Measurements from ENCODE around the gene GNG5.

Gene GNG5

DNA sequence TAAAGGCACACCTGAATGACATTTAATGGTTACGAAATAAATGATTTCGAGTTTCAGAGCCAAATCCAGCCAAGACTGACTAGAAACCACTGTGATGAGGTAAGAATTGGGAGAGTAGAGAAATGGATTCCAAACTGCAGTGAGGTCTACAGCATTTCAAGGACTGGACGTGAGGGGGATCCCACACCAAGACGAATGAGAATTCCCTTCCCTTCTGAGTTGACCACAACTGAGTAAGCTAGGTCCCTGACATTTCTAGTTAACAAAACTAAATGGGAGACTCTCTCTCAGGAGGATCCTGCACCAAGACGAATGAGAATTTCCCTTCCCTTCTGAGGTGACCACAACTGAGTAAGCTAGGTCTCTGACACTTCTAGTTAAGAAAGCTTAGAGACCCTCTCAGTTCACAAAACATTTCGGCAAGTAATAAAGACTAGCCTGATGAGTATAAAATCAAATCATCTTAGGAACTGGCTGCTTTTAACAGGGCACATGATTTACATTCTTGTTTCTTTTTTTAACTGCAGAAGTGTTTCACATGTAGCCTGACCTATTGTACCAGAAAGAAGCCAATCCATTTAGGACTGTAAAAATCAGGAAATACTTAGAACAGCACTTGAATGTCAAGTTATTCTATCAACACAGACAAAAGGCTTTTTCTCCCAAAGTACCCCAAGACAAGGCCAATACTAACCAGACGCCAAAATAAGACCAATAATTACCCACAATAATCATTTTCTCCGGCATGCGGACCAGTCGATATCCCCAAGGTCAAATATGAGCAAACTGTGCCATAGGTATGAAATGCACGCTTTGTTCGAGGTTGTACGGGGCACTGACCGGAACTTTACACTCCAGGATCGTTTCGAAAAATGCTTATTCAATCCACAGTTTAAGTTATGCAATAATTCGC is 1.5 kb downstream of the GNG5 start:
- H3K27me3 ChIP-seq (ENCODE audit: control insufficient read depth in 3 of 3, insufficient read depth in 3 of 3, low read depth in 1 of 3, low read length in 3 of 3): no peaks in the 10 kb centered on the region
- H3K9me3 ChIP-seq (replicated peaks in 1 of 2; ENCODE audit: control insufficient read depth in 2 of 2, insufficient read depth in 1 of 2, low read depth in 1 of 2, low read length in 2 of 2): peaks cover 0 to 10% of the 10 kb centered on the region in 2 donors
- DNase-seq (ENCODE audit: low spot score): no peak
- peak overlapping the region; percentile 98 for H2AFZ ChIP-seq (ENCODE audit: low read length)
- H2BK5ac ChIP-seq (ENCODE audit: low read length): no peak overlapping the region
- H3K4me3 ChIP-seq (ENCODE audit: low read length in 2 of 2): peak overlapping the region; percentile 90 to 92
- no peak overlapping the region for H2BK12ac ChIP-seq (ENCODE audit: low read length)
- H3K4me2 ChIP-seq (ENCODE audit: insufficient read depth, low read length, poor library complexity, severe bottlenecking): peak overlapping the region; percentile 75
- no peak overlapping the region for H4K8ac ChIP-seq (ENCODE audit: low read depth, low read length)
- H4K91ac ChIP-seq (ENCODE audit: low read depth, low read length, poor library complexity): no peak overlapping the region
- H3K14ac ChIP-seq (ENCODE audit: low read length): no peak overlapping the region
- no CpG with 5 or more reads among the region's 17 CpGs for WGBS, 2 donors (ENCODE audit: extremely low coverage in 2 of 2, insufficient read length in 2 of 2, insufficient replicate concordance in 1 of 2)
- no peak overlapping the region for H3K23ac ChIP-seq (ENCODE audit: low read depth, low read length, poor library complexity)
- no peak overlapping the region for H3K27ac ChIP-seq (replicated peaks; ENCODE audit: low read length)
- no peak overlapping the region for H3K18ac ChIP-seq (ENCODE audit: low read length)
- H3K79me1 ChIP-seq (ENCODE audit: low read depth, low read length): no peaks in the 10 kb centered on the region
- no peak overlapping the region for H2AK5ac ChIP-seq (ENCODE audit: low read depth, low read length)
- no peak overlapping the region for H2BK120ac ChIP-seq (ENCODE audit: low read depth, low read length)
- H2BK15ac ChIP-seq (ENCODE audit: low read length): no peak overlapping the region
- peaks cover 2 to 31% of the 10 kb centered on the region in 2 donors for H3K36me3 ChIP-seq (replicated peaks in 1 of 2; ENCODE audit: control insufficient read depth in 2 of 2, insufficient read depth in 2 of 2, low read length in 2 of 2)
- H3K9ac ChIP-seq (ENCODE audit: low read depth, low read length, poor library complexity): no peak overlapping the region
- peaks cover 0 to 9% of the 10 kb centered on the region in 2 donors for H3K4me1 ChIP-seq (ENCODE audit: control insufficient read depth in 2 of 2, insufficient read depth in 1 of 2, low read depth in 1 of 2, low read length in 2 of 2)
- H3K4ac ChIP-seq (ENCODE audit: low read length): no peak overlapping the region

DNA sequence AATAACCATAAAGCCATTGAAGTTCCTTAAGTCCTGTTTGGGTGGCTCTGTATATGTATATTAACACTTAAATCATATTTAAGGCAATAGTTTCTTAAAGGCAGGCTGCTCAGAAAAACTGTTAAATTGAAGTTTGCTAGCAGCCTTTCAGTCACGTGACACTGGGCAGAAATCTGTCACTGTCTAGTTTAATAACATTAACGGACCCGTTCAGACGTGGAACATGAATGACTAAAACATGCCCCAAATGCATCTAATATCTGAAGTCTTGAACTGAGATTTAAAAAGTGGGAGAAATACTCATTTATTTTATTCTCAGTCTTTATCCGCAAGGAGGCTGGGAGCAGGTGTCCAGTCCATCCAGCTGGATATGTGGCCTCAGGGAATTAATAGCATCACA is 3.5 kb downstream of the GNG5 start:
- Histone ChIP-seq H2BK120ac (ENCODE audit: low read depth, low read length) (no peak overlapping the region), H4K8ac (ENCODE audit: low read depth, low read length) (no peak overlapping the region), H3K4me3 (ENCODE audit: low read length in 2 of 2) (no peak overlapping the region), H2BK12ac (ENCODE audit: low read length) (no peak overlapping the region), H3K79me1 (ENCODE audit: low read depth, low read length) (no peaks in the 10 kb centered on the region), H2BK15ac (ENCODE audit: low read length) (no peak overlapping the region), H3K18ac (ENCODE audit: low read length) (no peak overlapping the region), H2AFZ (ENCODE audit: low read length) (no peak overlapping the region), H3K27me3 (ENCODE audit: control insufficient read depth in 3 of 3, insufficient read depth in 3 of 3, low read depth in 1 of 3, low read length in 3 of 3) (no peaks in the 10 kb centered on the region), H3K9me3 (replicated peaks in 1 of 2; ENCODE audit: control insufficient read depth in 2 of 2, insufficient read depth in 1 of 2, low read depth in 1 of 2, low read length in 2 of 2) (no peaks in the 10 kb centered on the region), H2AK5ac (ENCODE audit: low read depth, low read length) (no peak overlapping the region), H4K91ac (ENCODE audit: low read depth, low read length, poor library complexity) (no peak overlapping the region), H2BK5ac (ENCODE audit: low read length) (no peak overlapping the region), H3K36me3 (replicated peaks in 1 of 2; ENCODE audit: control insufficient read depth in 2 of 2, insufficient read depth in 2 of 2, low read length in 2 of 2) (peaks cover 4 to 50% of the 10 kb centered on the region in 2 donors), H3K4me2 (ENCODE audit: insufficient read depth, low read length, poor library complexity, severe bottlenecking) (no peak overlapping the region), H3K23ac (ENCODE audit: low read depth, low read length, poor library complexity) (no peak overlapping the region), H3K9ac (ENCODE audit: low read depth, low read length, poor library complexity) (no peak overlapping the region), H3K27ac (replicated peaks; ENCODE audit: low read length) (no peak overlapping the region), H3K4ac (ENCODE audit: low read length) (no peak overlapping the region), H3K14ac (ENCODE audit: low read length) (no peak overlapping the region), H3K4me1 (ENCODE audit: control insufficient read depth in 2 of 2, insufficient read depth in 1 of 2, low read depth in 1 of 2, low read length in 2 of 2) (peaks cover 0 to 9% of the 10 kb centered on the region in 2 donors)
- WGBS, 2 donors (ENCODE audit: extremely low coverage in 2 of 2, insufficient read length in 2 of 2, insufficient replicate concordance in 1 of 2): no CpG with 5 or more reads among the region's 5 CpGs
- DNase-seq (ENCODE audit: low spot score): no peak

DNA sequence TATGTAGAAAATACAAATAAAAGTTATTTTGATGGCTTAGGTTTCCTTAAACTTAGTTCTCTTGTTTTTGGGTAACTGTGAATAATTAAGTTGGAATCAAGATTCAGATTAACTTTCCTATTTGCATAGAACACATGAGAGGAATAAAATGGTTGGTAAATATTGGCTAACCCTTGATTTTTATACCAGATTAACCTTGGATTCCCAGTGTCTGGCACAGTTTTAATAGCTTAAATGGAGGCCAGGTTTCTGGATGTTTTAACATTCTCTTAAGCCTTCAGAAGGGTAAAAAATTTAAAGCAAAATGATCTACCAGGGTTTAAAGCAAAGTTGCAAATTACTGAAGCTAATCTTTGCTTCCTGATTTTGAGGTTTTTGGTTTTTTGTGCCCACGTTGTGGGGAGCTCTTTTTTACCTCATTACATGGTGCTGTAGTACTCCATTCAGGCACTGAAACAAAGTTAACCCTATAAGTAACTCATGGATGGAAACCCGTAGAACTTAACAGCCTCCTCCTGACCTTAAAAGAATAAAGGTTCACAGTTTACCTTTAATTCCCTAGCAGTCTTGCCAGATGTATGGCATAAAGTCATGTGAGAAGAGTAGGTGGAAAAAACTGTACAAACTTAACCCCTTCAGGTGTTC is 8.6 kb downstream of the GNG5 start:
- no peak overlapping the region for H2AK5ac ChIP-seq (ENCODE audit: low read depth, low read length)
- H4K8ac ChIP-seq (ENCODE audit: low read depth, low read length): no peak overlapping the region
- no peak for DNase-seq (ENCODE audit: low spot score)
- no peak overlapping the region for H2BK120ac ChIP-seq (ENCODE audit: low read depth, low read length)
- no peaks in the 10 kb centered on the region for H3K9me3 ChIP-seq (replicated peaks in 1 of 2; ENCODE audit: control insufficient read depth in 2 of 2, insufficient read depth in 1 of 2, low read depth in 1 of 2, low read length in 2 of 2)
- H3K36me3 ChIP-seq (replicated peaks in 1 of 2; ENCODE audit: control insufficient read depth in 2 of 2, insufficient read depth in 2 of 2, low read length in 2 of 2): peaks cover 4 to 95% of the 10 kb centered on the region in 2 donors
- no CpG with 5 or more reads among the region's 2 CpGs for WGBS, 2 donors (ENCODE audit: extremely low coverage in 2 of 2, insufficient read length in 2 of 2, insufficient replicate concordance in 1 of 2)
- no peak overlapping the region for H2BK15ac ChIP-seq (ENCODE audit: low read length)
- H3K23ac ChIP-seq (ENCODE audit: low read depth, low read length, poor library complexity): no peak overlapping the region
- no peak overlapping the region for H4K91ac ChIP-seq (ENCODE audit: low read depth, low read length, poor library complexity)
- H2AFZ ChIP-seq (ENCODE audit: low read length): no peak overlapping the region
- H3K4me1 ChIP-seq (ENCODE audit: control insufficient read depth in 2 of 2, insufficient read depth in 1 of 2, low read depth in 1 of 2, low read length in 2 of 2): no peaks in the 10 kb centered on the region
- H3K9ac ChIP-seq (ENCODE audit: low read depth, low read length, poor library complexity): no peak overlapping the region
- no peak overlapping the region for H3K18ac ChIP-seq (ENCODE audit: low read length)
- H3K14ac ChIP-seq (ENCODE audit: low read length): no peak overlapping the region
- H3K79me1 ChIP-seq (ENCODE audit: low read depth, low read length): no peaks in the 10 kb centered on the region
- no peak overlapping the region for H2BK12ac ChIP-seq (ENCODE audit: low read length)
- no peaks in the 10 kb centered on the region for H3K27me3 ChIP-seq (ENCODE audit: control insufficient read depth in 3 of 3, insufficient read depth in 3 of 3, low read depth in 1 of 3, low read length in 3 of 3)
- H3K27ac ChIP-seq (replicated peaks; ENCODE audit: low read length): no peak overlapping the region
- H3K4ac ChIP-seq (ENCODE audit: low read length): no peak overlapping the region
- no peak overlapping the region for H3K4me3 ChIP-seq (ENCODE audit: low read length in 2 of 2)
- H3K4me2 ChIP-seq (ENCODE audit: insufficient read depth, low read length, poor library complexity, severe bottlenecking): no peak overlapping the region
- H2BK5ac ChIP-seq (ENCODE audit: low read length): no peak overlapping the region

DNA sequence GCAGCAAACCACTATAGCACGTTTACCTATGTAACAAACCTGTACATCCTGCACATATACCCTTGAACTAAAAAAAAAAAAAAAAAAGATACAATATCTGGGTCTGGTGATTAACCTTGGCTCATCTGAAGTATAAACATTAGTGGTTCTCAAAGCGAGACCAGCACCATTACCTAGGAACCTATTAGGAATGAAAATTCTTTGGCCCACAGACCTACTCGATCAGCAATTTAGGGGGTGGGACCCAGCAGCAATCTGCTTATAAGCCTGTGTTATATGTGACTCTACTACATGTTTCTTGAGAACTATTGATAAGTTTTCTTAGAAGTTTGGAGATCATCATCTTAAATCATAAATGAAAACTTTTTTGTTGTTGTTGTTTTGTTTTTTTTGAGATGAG is 9.9 kb downstream of the GNG5 start:
- Histone ChIP-seq H3K9me3 (replicated peaks in 1 of 2; ENCODE audit: control insufficient read depth in 2 of 2, insufficient read depth in 1 of 2, low read depth in 1 of 2, low read length in 2 of 2) (no peaks in the 10 kb centered on the region), H3K4me3 (ENCODE audit: low read length in 2 of 2) (no peak overlapping the region), H2BK15ac (ENCODE audit: low read length) (no peak overlapping the region), H3K79me1 (ENCODE audit: low read depth, low read length) (peaks cover 1% of the 10 kb centered on the region), H3K18ac (ENCODE audit: low read length) (no peak overlapping the region), H2AK5ac (ENCODE audit: low read depth, low read length) (no peak overlapping the region), H3K4me1 (ENCODE audit: control insufficient read depth in 2 of 2, insufficient read depth in 1 of 2, low read depth in 1 of 2, low read length in 2 of 2) (no peaks in the 10 kb centered on the region), H4K91ac (ENCODE audit: low read depth, low read length, poor library complexity) (no peak overlapping the region), H3K23ac (ENCODE audit: low read depth, low read length, poor library complexity) (no peak overlapping the region), H2AFZ (ENCODE audit: low read length) (no peak overlapping the region), H2BK12ac (ENCODE audit: low read length) (no peak overlapping the region), H2BK5ac (ENCODE audit: low read length) (no peak overlapping the region), H2BK120ac (ENCODE audit: low read depth, low read length) (no peak overlapping the region), H3K27me3 (ENCODE audit: control insufficient read depth in 3 of 3, insufficient read depth in 3 of 3, low read depth in 1 of 3, low read length in 3 of 3) (no peaks in the 10 kb centered on the region), H3K4me2 (ENCODE audit: insufficient read depth, low read length, poor library complexity, severe bottlenecking) (no peak overlapping the region), H4K8ac (ENCODE audit: low read depth, low read length) (no peak overlapping the region), H3K27ac (replicated peaks; ENCODE audit: low read length) (no peak overlapping the region), H3K14ac (ENCODE audit: low read length) (no peak overlapping the region), H3K4ac (ENCODE audit: low read length) (no peak overlapping the region), H3K36me3 (replicated peaks in 1 of 2; ENCODE audit: control insufficient read depth in 2 of 2, insufficient read depth in 2 of 2, low read length in 2 of 2) (peaks cover 5 to 100% of the 10 kb centered on the region in 2 donors), H3K9ac (ENCODE audit: low read depth, low read length, poor library complexity) (no peak overlapping the region)
- WGBS, 2 donors (ENCODE audit: extremely low coverage in 2 of 2, insufficient read length in 2 of 2, insufficient replicate concordance in 1 of 2): no CpG with 5 or more reads among the region's 3 CpGs
- DNase-seq (ENCODE audit: low spot score): no peak

Data from neuronal stem cell (in vitro differentiated cells).